ENCODE data around the gene CENPL. TPM values are rescaled to one million over a fixed set of nuclear protein-coding genes. Genes with fewer than 3 reads are reported as not detected.

Gene CENPL
- 10 to 100 TPM; 24.5 to 26.3 TPM for total RNA-seq

- Mint-ChIP-seq H3K36me3 (peaks cover 26% of the 10 kb centered on the region), H3K4me1 (ENCODE audit: low read depth) (peaks cover 45% of the 10 kb centered on the region), H3K4me3 (peak within 1 kb of the TSS; percentile 98), H3K27ac (peak within 1 kb of the TSS; percentile 99), H3K9me3 (no peaks in the 10 kb centered on the region), H3K27me3 (no peaks in the 10 kb centered on the region)
- ChIA-PET POLR2A (interaction anchor here (0.7 to 3.3 kb wide), 10 partner anchors 14 to 386 kb away, joined by 3 to 25 read pairs (median 4); partner anchors contain the start of genes GAS5, KLHL20 and ZBTB37), CTCF (interaction anchor here (0.7 to 3.5 kb wide), 10 partner anchors 102 to 1082 kb away, joined by 3 to 75 read pairs (median 4); partner anchors contain the start of genes KLHL20 and PRDX6)
- intact Hi-C loops (cut with micrococcal nuclease), result loop anchor here (1.0 to 5.0 kb wide), 8 partner anchors 44 to 1175 kb away; partner anchors contain the start of genes CACYBP, KLHL20, PRDX6 and RC3H1
- DNase-seq, result peak; percentile 95
These were observed at the start of gene CENPL, which contains the start of gene DARS2 for GRCh38 chr1:173824315-173825081. CENPL (minus strand) TSS chr1:173824883; CDS start chr1:173811299, 13,584 bp downstream. DARS2 (plus strand) TSS chr1:173824673; CDS start chr1:173825230, 557 bp downstream.

- ChIA-PET POLR2A (no interaction called here), CTCF (interaction anchor here (1.6 kb wide), 1 partner anchor 392 kb away, joined by 3 read pairs; no protein-coding TSS in a partner anchor)
- peaks cover 32% of the 10 kb centered on the region for H3K36me3 Mint-ChIP-seq
- peaks cover 45% of the 10 kb centered on the region for H3K4me1 Mint-ChIP-seq (ENCODE audit: low read depth)
- no peak for DNase-seq
- peak overlapping the region; percentile 98 for H3K27ac Mint-ChIP-seq
- peak overlapping the region; percentile 38 for H3K4me3 Mint-ChIP-seq
- peaks cover 3% of the 10 kb centered on the region for H3K27me3 Mint-ChIP-seq
- intact Hi-C loops (cut with micrococcal nuclease), result loop anchor here (5.0 kb wide), 1 partner anchor 81 kb away; no protein-coding TSS in a partner anchor
- H3K9me3 Mint-ChIP-seq, result no peaks in the 10 kb centered on the region
These were observed 46.8 kb upstream of the CENPL start for GRCh38 chr1:173871500-173871899.

GRCh38 chr1:173871091-173871490, 46.4 kb upstream of the CENPL start:
- no peaks in the 10 kb centered on the region for H3K9me3 Mint-ChIP-seq
- H3K27ac Mint-ChIP-seq, result peak overlapping the region; percentile 98
- ChIA-PET POLR2A (interaction anchor here (1.2 kb wide), 1 partner anchor 151 kb away, joined by 3 read pairs; no protein-coding TSS in a partner anchor), CTCF (interaction anchor here (1.6 kb wide), 1 partner anchor 392 kb away, joined by 3 read pairs; no protein-coding TSS in a partner anchor)
- peaks cover 3% of the 10 kb centered on the region for H3K27me3 Mint-ChIP-seq
- peaks cover 47% of the 10 kb centered on the region for H3K4me1 Mint-ChIP-seq (ENCODE audit: low read depth)
- peaks cover 35% of the 10 kb centered on the region for H3K36me3 Mint-ChIP-seq
- H3K4me3 Mint-ChIP-seq, result peak overlapping the region; percentile 52
- intact Hi-C loops (cut with micrococcal nuclease), result loop anchor here (5.0 kb wide), 1 partner anchor 81 kb away; no protein-coding TSS in a partner anchor
- no peak for DNase-seq

GRCh38 chr1:173870252-173871075, 45.8 kb upstream of the CENPL start:
- H3K9me3 Mint-ChIP-seq, result no peaks in the 10 kb centered on the region
- peaks cover 36% of the 10 kb centered on the region for H3K36me3 Mint-ChIP-seq
- peak; percentile 73 for DNase-seq
- peak overlapping the region; percentile 98 for H3K27ac Mint-ChIP-seq
- ChIA-PET POLR2A (interaction anchor here (0.7 to 1.2 kb wide), 7 partner anchors 9 to 152 kb away, joined by 3 to 5 read pairs (median 3); partner anchors contain the start of genes CENPL and DARS2), CTCF (interaction anchor here (0.5 to 1.6 kb wide), 4 partner anchors 47 to 440 kb away, joined by 3 to 4 read pairs (median 4); no protein-coding TSS in a partner anchor)
- intact Hi-C loops (cut with micrococcal nuclease), result loop anchor here (5.0 kb wide), 1 partner anchor 82 kb away; no protein-coding TSS in a partner anchor
- peaks cover 53% of the 10 kb centered on the region for H3K4me1 Mint-ChIP-seq (ENCODE audit: low read depth)
- H3K27me3 Mint-ChIP-seq, result peaks cover 3% of the 10 kb centered on the region
- H3K4me3 Mint-ChIP-seq, result peak overlapping the region; percentile 52

- Mint-ChIP-seq H3K4me3 (peak overlapping the region; percentile 99), H3K9me3 (no peaks in the 10 kb centered on the region), H3K27me3 (peaks cover 3% of the 10 kb centered on the region), H3K4me1 (ENCODE audit: low read depth) (peaks cover 63% of the 10 kb centered on the region), H3K36me3 (peaks cover 51% of the 10 kb centered on the region), H3K27ac (peak overlapping the region; percentile 98)
- intact Hi-C loops (cut with micrococcal nuclease), result loop anchor here (2.0 to 5.0 kb wide), 2 partner anchors 336 to 1122 kb away; no protein-coding TSS in a partner anchor
- CTCF ChIA-PET, result interaction anchor here (1.1 kb wide), 1 partner anchor 439 kb away, joined by 4 read pairs; no protein-coding TSS in a partner anchor
- POLR2A ChIA-PET, result interaction anchor here (0.7 to 3.2 kb wide), 9 partner anchors 9 to 1154 kb away, joined by 3 to 25 read pairs (median 3); partner anchors contain the start of genes CENPL, DARS2, MRPS14 and RC3H1
- DNase-seq, result no peak
These were observed 44.3 kb upstream of the CENPL start for GRCh38 chr1:173869021-173869359.

- CTCF ChIA-PET, result interaction anchor here (0.6 kb wide), 1 partner anchor 621 kb away, joined by 3 read pairs; no protein-coding TSS in a partner anchor
- peak within 1 kb of the TSS; percentile 98 for H3K27ac Mint-ChIP-seq
- peak within 1 kb of the TSS; percentile 99 for H3K4me3 Mint-ChIP-seq
- peak; percentile 97 for DNase-seq
- peaks cover 69% of the 10 kb centered on the region for H3K4me1 Mint-ChIP-seq (ENCODE audit: low read depth)
- POLR2A ChIA-PET, result interaction anchor here (0.6 to 3.2 kb wide), 16 partner anchors 9 to 1336 kb away, joined by 3 to 25 read pairs (median 3); partner anchors contain the start of genes CENPL, DARS2, KLHL20 and MRPS14
- peaks cover 55% of the 10 kb centered on the region for H3K36me3 Mint-ChIP-seq
- H3K9me3 Mint-ChIP-seq, result no peaks in the 10 kb centered on the region
- H3K27me3 Mint-ChIP-seq, result peaks cover 3% of the 10 kb centered on the region
- intact Hi-C loops (cut with micrococcal nuclease), result loop anchor here (1.0 to 5.0 kb wide), 10 partner anchors 44 to 1336 kb away; partner anchors contain the start of genes CACYBP, CENPL, DARS2 and KLHL20
These were observed 43.8 kb upstream of the CENPL start, which contains the start of gene ZBTB37 for GRCh38 chr1:173868266-173869020. ZBTB37 (plus strand) TSS chr1:173868380; CDS start chr1:173870226, 1,846 bp downstream.

- Mint-ChIP-seq H3K27ac (peak within 1 kb of the TSS; percentile 98), H3K9me3 (no peaks in the 10 kb centered on the region), H3K4me1 (ENCODE audit: low read depth) (peaks cover 68% of the 10 kb centered on the region), H3K27me3 (peaks cover 3% of the 10 kb centered on the region), H3K36me3 (peaks cover 58% of the 10 kb centered on the region), H3K4me3 (peak within 1 kb of the TSS; percentile 99)
- ChIA-PET POLR2A (interaction anchor here (0.6 to 3.2 kb wide), 15 partner anchors 10 to 1335 kb away, joined by 3 to 25 read pairs (median 3); partner anchors contain the start of genes CENPL, DARS2, KLHL20 and MRPS14), CTCF (interaction anchor here (0.6 kb wide), 1 partner anchor 620 kb away, joined by 3 read pairs; no protein-coding TSS in a partner anchor)
- peak; percentile 100 for DNase-seq
- intact Hi-C loops (cut with micrococcal nuclease), result loop anchor here (1.0 to 5.0 kb wide), 10 partner anchors 44 to 1336 kb away; partner anchors contain the start of genes CACYBP, CENPL, DARS2 and KLHL20
These were observed 43.1 kb upstream of the CENPL start, which contains the start of gene GAS5 for GRCh38 chr1:173867753-173868265. GAS5 (minus strand) TSS chr1:173867989.

GRCh38 chr1:173867141-173867752, 42.6 kb upstream of the CENPL start:
- Mint-ChIP-seq H3K4me1 (ENCODE audit: low read depth) (peaks cover 65% of the 10 kb centered on the region), H3K36me3 (peaks cover 58% of the 10 kb centered on the region), H3K27ac (peak overlapping the region; percentile 98), H3K27me3 (peaks cover 3% of the 10 kb centered on the region), H3K9me3 (no peaks in the 10 kb centered on the region), H3K4me3 (peak overlapping the region; percentile 99)
- intact Hi-C loops (cut with micrococcal nuclease), result loop anchor here (5.0 kb wide), 1 partner anchor 1120 kb away; no protein-coding TSS in a partner anchor
- DNase-seq, result no peak
- CTCF ChIA-PET, result no interaction called here
- POLR2A ChIA-PET, result interaction anchor here (1.0 to 3.2 kb wide), 4 partner anchors 43 to 390 kb away, joined by 3 to 25 read pairs (median 12); partner anchors contain the start of genes CENPL, DARS2, PRDX6 and RC3H1

- H3K9me3 Mint-ChIP-seq, result no peaks in the 10 kb centered on the region
- intact Hi-C loops (cut with micrococcal nuclease), result loop anchor here (5.0 kb wide), 1 partner anchor 1119 kb away; no protein-coding TSS in a partner anchor
- no peak for DNase-seq
- H3K36me3 Mint-ChIP-seq, result peaks cover 61% of the 10 kb centered on the region
- peaks cover 3% of the 10 kb centered on the region for H3K27me3 Mint-ChIP-seq
- CTCF ChIA-PET, result no interaction called here
- H3K4me1 Mint-ChIP-seq (ENCODE audit: low read depth), result peaks cover 65% of the 10 kb centered on the region
- POLR2A ChIA-PET, result interaction anchor here (3.2 to 4.0 kb wide), 2 partner anchors 42 kb away, joined by 21 to 25 read pairs; partner anchors contain the start of genes CENPL and DARS2
- peak overlapping the region; percentile 98 for H3K27ac Mint-ChIP-seq
- peak overlapping the region; percentile 99 for H3K4me3 Mint-ChIP-seq
These were observed 41.9 kb upstream of the CENPL start for GRCh38 chr1:173866413-173867115.
